ENCODE data around the gene RFX1.

RFX1 gene

GRCh38 chr19:13960863-13961784, 45.0 kb downstream of the RFX1 start:
- no peak for FAIRE-seq

- no peak for FAIRE-seq
Observed at GRCh38 chr19:13959962-13960862, 45.9 kb downstream of the RFX1 start.

GRCh38 chr19:13959141-13959961, 46.8 kb downstream of the RFX1 start:
- no peak for FAIRE-seq

- FAIRE-seq, result no peak
Observed at GRCh38 chr19:13958043-13958442, 48.1 kb downstream of the RFX1 start.

GRCh38 chr19:13957051-13957450, 49.1 kb downstream of the RFX1 start:
- no peak for FAIRE-seq

GRCh38 chr19:13956365-13956744, 49.8 kb downstream of the RFX1 start:
- no peak for FAIRE-seq

- FAIRE-seq, result no peak
Observed at GRCh38 chr19:13955662-13956364, 50.3 kb downstream of the RFX1 start.

- FAIRE-seq, result no peak
Observed at GRCh38 chr19:13954185-13954584, 51.9 kb downstream of the RFX1 start.

- no peak for FAIRE-seq
Observed at GRCh38 chr19:13952931-13953531, 53.1 kb downstream of the RFX1 start.

GRCh38 chr19:13952154-13952930, 53.8 kb downstream of the RFX1 start, which contains the start of gene DCAF15:
DCAF15 (plus strand) TSS chr19:13952509; CDS start chr19:13952513, 4 bp downstream.
- FAIRE-seq, result peak; percentile 92

GRCh38 chr19:13951799-13952153, 54.3 kb downstream of the RFX1 start:
- FAIRE-seq, result no peak

- no peak for FAIRE-seq
Observed at GRCh38 chr19:13951043-13951442, 55.1 kb downstream of the RFX1 start.

- FAIRE-seq, result no peak
Observed at GRCh38 chr19:13946414-13946813, 59.7 kb downstream of the RFX1 start.

GRCh38 chr19:13942023-13942684, 64.0 kb downstream of the RFX1 start:
- FAIRE-seq, result no peak

- FAIRE-seq, result no peak
Observed at GRCh38 chr19:13938301-13939064, 67.6 kb downstream of the RFX1 start, which contains the start of gene PODNL1. PODNL1 (minus strand) TSS chr19:13938417; CDS start chr19:13938181, 236 bp downstream.

- no peak for FAIRE-seq
Observed at GRCh38 chr19:13937479-13938300, 68.4 kb downstream of the RFX1 start.

- FAIRE-seq, result no peak
Observed at GRCh38 chr19:13935765-13936510, 70.2 kb downstream of the RFX1 start.

- FAIRE-seq, result no peak
Observed at GRCh38 chr19:13934785-13935109, 71.4 kb downstream of the RFX1 start.
